HG03159 (cell line): ENCODE data around the gene BST1.

ENCODE experiments used
- ATAC-seq: cut with Tn5 transposase; IDR thresholded peaks from one replicate; pipeline ENCODE4 v1.9.1; 2021; ENCODE audit warnings: mild to moderate bottlenecking, moderate library complexity; ENCODE audit not compliant: unreplicated experiment

The BST1 gene, protein sequence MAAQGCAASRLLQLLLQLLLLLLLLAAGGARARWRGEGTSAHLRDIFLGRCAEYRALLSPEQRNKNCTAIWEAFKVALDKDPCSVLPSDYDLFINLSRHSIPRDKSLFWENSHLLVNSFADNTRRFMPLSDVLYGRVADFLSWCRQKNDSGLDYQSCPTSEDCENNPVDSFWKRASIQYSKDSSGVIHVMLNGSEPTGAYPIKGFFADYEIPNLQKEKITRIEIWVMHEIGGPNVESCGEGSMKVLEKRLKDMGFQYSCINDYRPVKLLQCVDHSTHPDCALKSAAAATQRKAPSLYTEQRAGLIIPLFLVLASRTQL

DNA sequence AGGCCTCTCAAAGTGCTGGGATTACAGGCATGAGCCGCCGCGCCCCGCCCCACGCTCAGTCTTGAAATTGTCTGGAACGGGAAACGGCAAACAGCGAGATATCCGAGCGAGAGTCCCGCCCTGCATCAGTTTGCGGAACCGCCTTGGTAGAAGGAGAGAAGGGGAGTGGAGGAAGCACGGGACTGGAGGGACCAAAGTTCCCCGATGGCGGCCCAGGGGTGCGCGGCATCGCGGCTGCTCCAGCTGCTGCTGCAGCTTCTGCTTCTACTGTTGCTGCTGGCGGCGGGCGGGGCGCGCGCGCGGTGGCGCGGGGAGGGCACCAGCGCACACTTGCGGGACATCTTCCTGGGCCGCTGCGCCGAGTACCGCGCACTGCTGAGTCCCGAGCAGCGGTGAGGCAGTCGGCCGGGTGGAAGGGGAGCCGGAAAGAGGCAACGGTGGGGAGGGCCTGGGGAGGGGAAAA lies at the start of gene BST1:
TSS of gene BST1 (plus strand) at position 125 of the 463 bp plus-strand sequence. CDS start at position 205, 80 bp downstream.
- ATAC-seq = peak; percentile 72

DNA sequence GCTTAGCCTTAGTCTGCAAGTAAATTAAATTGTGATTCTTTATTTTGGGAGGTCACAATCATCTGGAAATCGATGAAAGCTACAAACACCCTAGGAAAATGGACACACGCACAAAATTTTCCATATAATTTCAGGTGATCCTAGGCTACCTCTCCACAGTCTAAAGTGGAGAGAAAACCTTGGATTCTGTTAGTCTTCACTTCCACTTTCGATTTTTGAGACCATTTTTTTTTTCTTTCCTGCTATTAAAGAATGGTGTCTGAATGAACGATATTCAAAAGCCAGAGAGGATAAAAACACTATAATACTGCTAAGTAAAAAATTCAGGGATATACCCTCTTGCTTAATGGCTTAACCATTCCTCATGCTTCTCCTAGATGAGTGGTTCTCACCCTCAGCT lies 49.4 kb upstream of the BST1 start:
- ATAC-seq = no peak

DNA sequence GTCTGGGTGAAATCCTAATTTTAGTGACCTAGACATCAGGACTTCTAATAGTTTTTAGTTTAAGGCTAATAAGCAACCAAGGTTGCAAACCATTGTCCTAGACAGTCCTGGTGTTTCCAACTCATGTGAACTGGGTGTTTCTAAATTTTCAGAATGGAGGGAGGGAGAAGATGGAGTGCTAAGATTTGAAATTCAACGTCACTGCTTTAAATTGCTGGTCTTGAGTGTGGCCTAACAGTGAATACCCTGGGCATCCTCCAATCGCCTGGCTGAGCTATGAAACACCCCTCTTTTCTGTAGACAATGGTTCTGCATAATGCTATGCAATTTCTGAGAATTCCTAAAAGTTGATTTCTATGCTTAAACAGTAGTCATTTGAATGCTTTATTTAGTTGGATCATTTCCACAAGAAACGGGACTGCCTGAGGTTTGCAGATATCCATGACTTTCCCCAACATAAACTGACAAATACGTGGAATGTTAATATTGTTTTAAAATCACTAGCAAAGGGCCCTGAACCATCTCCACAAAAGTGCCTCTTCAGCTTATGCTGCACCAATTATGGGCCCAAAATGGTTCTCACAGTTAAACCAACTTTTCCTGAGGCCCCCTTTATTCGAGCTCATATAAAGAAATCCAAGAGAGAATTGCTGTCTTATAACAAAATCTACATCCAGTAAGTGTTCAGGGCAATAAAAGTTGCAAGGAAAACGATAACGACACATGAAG lies 48.8 kb upstream of the BST1 start:
- peak; percentile 31 for ATAC-seq

DNA sequence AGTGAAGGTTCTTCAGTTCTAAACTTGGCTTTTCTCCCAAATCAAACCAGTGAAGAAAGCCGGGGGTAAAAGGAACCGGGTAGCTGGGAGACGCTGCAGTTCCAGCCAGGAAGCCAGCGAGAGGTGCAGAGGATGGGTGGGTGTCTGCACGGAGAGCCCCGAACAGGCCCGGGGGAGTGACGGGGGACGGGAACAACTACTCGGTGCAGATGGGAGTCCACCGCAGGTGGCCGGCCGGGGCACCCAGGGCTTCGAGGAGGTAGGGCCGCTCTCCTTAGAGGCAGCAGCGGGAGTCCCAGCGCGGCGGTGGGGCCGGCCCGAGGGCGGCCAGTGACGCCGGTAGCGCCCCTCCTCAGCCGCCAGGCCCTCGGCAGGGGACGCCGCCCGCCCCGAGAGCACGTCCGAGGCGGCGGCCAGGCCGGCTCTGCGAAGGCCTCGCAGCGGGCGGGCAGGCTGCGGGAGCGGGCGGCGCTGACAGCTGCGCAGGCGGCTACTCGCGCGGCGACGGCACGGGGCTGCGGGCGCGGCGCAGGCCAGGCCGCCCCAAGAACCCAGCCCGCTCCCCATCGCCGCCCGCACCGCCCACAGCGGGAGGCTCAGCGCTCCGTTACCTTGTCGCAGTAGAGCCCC lies 48.2 kb upstream of the BST1 start:
- ATAC-seq = peak; percentile 44

DNA sequence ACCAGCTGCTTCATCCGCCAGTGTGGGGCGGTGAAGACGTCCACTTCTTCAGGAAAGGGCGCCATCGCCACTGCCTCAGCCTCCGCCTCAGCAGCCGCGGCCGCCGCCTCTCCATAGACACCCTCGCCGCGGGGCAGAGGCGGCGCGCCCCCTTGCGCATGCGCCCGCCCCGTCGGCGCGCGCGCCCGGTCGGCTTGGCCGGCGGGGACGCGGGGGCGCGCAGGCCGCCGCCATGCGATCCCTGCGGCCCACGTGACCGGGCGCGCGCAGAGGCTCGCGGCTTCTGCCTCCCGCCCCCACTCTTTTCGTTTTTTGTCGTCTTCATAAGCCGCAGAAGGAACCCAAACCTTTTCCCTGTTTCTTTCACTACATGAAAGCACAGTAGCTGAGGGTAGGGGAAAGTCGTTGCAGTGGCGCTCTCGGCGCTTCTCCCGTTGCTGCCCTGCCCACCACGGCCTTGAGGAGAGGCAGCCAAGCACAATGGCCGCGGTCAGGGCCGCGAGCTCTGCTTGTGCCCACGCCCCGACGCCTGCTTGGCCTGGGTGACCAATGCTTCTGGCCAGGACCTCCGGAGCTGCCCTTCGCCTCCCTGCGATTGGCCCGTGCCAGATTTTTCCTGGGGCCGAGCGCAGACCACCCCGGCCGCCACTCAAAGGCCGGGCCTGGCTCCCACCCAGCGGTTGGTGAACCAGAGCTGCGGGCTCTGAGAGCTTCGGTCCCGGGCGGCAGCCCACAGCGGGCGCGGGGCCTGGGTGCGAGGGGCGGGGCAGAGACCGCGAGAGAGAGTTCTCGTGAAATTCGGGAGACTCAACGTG lies 47.4 kb upstream of the BST1 start, which contains the start of gene FBXL5:
TSS of gene FBXL5 (minus strand) at position 135 of the 815 bp plus-strand sequence. CDS start at position 65, 70 bp downstream.
- peak; percentile 69 for ATAC-seq

DNA sequence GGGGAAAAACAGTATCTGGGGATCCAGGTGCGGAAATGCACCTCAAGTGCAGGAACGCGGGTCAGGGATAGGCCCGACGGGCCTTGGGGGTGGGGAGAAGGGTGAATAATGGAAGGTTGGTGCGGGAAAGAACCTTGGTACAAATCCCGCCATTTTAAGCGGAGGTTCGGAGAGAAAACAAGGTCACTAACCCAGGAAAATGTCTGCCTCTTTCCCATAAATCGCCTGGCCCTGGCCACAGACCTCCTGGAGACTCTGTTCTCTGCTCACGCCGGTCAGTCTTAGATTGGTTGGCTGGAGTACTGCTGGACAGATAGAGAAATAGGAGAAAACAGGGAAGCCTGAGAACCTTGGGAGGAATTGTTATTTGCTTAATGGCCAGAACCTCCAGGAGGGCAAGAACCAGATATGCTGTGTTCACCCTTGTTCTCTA lies 46.8 kb upstream of the BST1 start:
- ATAC-seq = no peak

DNA sequence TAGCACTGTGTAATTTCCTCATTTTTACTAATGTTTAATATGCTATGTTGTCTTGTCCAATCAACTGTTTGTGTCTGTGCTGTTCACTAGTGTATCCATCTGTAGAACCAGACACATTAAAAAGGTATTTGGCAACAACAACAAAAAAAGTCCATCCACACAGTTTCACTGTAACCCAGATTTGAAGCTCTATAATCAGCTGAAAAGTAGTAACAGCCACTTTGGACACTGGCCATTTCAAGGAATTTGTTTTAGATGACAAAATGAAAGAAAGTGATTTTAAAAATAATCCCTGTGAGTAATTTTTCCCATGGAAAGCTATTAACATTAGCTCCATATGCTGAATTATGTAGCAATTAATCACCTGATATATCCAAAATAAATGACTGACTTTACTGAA lies 45.5 kb upstream of the BST1 start:
- no peak for ATAC-seq

DNA sequence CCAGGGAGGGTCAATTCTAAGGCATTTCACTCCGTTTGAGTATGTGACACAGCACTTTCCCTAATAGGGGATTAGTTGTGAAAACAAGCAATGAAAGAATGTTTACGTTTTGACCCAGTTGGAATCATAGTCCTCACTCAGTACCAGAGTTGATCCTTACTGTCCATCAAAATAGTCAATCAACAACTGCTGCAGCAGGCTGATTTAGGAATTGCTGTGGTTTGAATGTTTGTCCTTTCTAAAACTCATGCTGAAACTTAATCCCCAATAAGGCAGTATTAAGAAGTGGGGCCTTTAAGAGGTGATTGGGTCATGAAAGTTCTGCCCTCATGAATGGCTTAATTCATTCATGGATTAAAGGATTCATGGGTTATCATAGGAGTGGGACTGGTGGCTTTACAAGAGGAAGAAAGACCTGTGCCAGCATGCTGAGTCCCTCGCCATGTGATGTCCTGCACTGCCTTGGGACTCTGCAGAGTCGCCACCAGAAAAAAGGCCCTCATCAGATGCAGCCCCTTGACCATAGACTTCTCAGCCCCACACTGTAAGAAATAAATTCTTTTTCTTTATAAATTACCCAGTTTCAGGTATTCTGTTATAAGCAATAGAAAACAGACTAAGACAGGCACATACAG lies 44.6 kb upstream of the BST1 start:
- ATAC-seq = no peak

DNA sequence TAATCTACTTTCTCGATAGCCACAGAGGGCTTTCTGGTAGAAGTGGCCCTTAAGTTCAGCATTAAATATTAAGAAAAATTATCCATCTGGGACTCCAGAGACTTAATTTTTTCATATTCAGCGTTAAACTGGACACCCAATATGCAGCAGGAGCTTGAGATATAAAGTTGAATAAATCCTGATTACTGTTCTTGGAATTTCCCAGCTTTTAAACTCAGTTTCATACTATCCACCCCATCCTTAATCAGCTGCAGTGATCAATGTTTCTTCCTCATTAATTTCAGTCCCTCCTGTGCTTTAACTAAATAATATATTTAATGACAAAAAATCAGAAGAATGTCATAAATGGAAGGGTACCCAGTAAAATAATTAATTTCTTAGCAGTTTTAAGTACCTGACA lies 44.1 kb upstream of the BST1 start:
- no peak for ATAC-seq

DNA sequence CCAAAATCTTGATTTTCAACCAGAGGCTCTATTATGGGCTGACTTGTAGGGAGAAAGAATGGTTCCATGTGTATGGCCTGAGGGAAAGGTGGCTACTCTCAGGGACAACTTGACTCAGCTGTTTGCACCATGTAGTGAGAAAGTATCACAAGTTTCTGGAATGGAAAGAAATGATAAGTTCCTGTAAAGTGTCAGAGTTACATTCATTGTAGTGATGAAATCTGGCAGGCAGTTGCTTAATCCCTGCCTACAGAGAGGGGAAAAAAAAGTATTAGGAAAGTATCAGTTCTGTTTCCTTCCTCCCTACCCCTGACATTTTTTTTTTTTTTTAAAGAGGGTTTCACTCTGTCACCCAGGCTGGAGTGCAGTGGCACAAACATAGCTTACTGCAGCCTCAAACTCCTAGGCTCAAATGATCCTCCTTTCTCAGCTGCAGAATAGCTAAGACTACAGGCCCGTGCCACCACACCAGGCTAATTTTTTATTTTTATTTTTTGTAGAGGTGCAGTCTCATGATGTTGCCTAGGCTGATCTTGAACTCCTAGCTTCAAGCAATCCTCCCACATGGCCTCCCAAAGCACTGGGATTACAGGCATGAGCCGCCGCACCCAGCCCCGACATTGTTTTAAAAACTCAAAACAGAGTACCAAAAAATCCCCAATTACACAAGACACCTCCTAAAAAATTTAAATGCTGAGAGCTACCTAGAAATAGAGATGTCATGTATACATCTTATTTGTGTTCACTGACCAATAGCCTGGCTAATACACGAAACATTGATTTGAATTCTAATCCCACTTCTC lies 42.9 kb upstream of the BST1 start:
- ATAC-seq = no peak

DNA sequence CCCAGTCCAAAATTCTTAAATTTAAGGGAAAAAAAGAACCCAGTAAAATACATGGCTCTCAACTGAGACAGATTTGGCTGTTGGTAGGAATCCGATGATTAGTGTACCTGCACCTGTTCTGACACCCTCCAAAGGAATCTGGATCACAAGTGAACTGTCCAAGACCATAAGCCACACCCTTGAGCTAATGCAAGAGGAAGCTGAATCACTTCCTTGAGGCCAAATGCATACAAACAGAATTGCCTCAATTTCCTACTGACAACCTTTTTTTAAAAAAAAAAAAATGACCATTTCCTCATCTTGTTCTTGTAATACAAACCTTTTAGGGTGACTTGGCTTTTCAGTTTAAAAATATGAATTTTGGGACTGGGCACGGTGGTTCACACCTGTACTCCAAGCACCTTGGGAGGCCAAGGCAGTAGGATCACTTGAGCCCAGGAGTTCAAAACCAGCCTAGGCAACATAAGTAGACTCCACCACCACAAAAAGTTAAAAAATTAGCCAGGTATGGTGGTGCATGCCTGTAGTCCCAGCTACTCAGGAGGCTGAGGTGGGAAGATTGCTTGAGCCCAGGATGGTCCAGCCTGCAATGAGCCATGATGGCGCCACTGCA lies 37.0 kb upstream of the BST1 start:
- no peak for ATAC-seq

DNA sequence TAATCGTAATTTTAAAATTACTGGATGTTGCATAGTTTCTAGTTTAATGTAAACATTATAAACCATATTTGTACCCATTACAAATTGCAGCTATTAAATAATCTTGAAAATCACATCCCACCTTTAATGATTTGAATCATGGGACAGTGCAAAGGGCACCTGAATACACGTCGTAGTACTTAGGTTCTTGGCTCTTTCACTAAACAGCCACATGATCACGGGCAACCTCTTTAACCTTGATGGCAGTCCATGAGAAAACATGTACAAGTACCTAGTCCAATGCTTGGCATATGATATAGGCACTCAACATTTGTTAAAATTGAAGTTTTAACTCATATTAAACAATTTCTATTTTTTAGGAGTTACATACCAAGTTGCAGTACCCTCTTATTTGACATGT lies 35.9 kb upstream of the BST1 start:
- ATAC-seq = no peak

DNA sequence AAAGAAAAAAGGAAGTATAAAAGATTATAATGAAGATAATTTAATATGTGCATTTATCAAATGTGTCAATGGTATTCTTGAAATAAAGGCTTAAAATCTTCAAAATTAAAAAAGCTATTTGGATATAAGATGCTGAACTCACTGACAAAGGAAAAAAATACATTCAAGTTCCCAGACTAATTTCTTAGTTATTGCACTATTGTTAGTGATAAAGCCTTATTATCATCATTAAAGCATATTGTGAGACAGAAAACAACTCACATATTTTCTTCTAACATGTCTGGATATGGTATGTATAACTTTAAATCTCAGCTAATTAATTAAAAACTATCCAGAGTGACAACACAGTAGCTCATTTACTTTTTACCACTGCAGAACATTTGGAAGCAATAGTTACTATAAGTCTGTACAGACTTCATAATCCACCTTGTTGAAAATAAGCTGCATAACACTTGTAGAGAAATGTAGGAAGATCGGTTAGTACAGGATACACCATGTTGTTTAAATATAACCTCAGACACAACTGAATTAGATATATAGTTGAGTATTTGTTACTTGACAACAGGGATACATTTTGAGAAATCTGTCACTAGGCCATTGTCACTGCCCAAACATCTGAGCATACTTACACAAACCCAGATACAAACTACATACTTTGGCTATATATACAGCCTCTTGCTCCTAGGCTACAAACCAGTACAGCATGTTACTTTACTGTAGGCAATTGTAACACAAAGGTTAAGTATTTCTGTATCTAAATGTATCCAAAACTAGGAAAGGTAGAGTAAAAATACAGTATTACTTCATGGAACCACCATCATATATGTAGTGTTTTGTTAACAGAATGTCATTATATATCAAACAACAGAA lies 34.1 kb upstream of the BST1 start:
- no peak for ATAC-seq

DNA sequence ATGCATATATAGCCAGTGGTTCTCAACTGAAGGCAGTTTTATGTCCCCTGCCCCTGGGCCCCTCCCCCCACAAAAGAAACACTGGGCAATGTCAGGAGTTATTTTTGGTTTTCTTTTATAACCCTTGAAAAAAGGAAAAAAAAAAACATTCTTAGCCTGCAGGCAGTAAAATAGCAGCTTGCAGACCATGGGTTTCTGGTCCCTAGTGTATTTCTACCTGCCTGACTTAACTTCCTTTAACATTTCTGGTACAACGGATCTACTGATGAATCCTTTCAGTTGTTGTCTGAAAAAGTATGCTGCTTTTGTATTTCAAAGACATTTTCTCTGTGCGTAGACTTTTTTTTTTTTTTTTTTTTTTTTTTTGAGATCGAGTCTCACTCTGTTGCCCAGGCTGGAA lies 32.3 kb upstream of the BST1 start:
- ATAC-seq = no peak

DNA sequence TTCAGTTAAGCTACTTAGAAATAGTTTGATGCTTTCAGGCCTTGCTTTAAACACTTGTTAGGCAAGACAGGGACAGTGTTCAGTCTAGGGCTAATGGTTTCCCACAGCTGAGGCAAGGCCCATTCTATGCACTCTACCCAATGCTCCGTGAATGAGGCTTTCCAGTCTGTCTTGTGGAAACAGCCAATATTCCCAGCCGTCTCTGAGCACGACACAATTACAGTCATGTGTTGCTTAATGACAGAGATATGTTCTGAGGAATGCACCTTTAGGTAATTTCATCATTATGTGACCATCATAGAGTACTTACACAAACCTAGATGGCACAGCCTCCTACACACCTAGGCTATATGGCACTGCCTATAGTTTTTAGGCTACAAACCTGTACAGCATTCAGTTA lies 30.8 kb upstream of the BST1 start:
- ATAC-seq = no peak

DNA sequence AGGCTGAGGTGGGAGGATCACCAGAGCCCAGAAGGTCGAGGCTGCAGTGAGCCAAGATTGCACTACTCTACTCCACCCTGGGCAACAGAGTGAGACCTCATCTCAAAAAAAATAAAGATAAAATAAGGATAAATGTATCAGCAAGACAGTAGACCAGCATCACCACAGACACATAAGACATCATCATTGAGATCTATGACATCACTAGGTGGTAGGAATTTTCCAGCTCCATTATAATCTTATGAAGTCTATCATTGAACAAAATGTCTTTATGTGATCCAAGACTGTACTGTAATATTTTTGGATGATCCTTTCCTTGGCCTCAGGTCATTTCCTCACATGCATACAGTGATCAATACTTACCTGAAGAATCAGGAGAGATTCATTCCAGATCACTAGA lies 29.5 kb upstream of the BST1 start:
- ATAC-seq = no peak

DNA sequence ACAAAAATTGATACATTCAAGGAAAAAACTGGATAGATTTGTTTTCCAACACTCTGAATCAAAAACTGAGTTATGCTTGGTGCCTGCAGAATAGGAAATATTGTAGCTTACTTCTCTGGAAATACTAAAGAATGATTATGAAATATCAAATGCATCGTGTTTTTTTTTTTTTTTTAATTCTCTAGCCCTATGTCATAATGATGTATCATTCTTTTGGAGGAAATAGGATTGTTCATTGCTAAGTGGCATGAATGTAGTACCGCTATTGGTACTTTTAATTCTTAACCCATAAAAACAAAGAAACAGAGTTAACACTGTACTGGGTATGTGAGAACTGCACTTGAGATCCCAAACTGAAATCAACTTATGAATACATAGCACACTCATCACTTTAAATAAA lies 28.8 kb upstream of the BST1 start:
- ATAC-seq = no peak

DNA sequence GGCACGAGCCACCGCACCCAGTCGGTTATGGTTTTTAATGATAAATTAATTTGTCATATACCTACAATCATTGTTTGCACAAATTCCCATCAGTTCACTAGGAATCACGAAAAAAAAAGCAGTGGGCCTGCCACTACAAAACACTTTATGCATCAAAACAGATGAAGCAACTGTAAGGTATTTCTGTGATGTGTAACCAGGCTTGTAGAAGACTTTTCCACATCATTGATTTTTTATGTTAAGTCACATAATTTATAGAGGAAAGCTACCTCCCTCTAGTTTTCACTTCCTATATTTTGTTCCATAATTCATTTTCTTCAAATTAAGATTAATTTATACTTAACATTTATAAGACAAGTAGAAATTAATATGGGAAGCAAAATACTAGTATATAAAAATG lies 27.9 kb upstream of the BST1 start:
- no peak for ATAC-seq
